ENCODE data around the gene ATXN7L1. TPM values are rescaled to one million over a fixed set of nuclear protein-coding genes. Genes with fewer than 3 reads are reported as not detected.

Gene ATXN7L1
- total and polyA plus RNA-seq, 2 of the 8 experiments (the other 6 are each of a cell fraction or from before 2014, with no cell fraction given), result 14.3 to 34.0 TPM

DNA sequence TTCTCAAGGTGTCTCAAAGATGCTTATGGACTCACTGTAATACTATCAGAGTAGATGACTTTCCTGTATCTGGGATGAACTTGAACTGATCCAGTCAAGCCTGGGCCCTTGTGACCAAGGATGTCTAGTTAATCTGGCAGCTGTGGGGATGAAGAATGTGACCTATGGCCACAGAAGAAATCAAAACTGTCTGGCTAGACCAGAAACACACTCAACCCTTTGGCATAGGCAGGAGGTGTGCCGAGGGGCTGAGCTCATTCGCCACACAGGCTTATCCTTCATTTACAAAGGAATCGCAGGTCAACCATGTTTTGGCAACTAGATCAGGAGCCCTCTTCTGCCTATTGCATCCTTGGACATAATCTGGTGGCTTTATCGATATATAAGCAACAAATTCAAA is 110.6 kb downstream of the ATXN7L1 start:
- Histone ChIP-seq H3K56ac (replicated peaks; ENCODE audit: insufficient read length, low read depth, low read length) (no peak overlapping the region), H2BK5ac (ENCODE audit: low read depth, low read length) (peak overlapping the region; percentile 36; the same call in 1 of the 2 replicates), H3K27ac (ENCODE audit: low read depth, low read length) (no peak overlapping the region), H2BK12ac (ENCODE audit: low read depth, low read length) (peak overlapping the region; percentile 0), H2AFZ (ENCODE audit: low read length) (no peak overlapping the region), H4K8ac (ENCODE audit: extremely low read depth, insufficient read depth, low read length) (no peak overlapping the region; the same call in 1 of the 2 replicates), H3K9ac (replicated peaks in 1 of 4; ENCODE audit: extremely low read depth in 1 of 4, low read depth in 3 of 4, low read length in 3 of 4) (no peak overlapping the region), H2BK120ac (replicated peaks; ENCODE audit: low read depth, low read length) (no peak overlapping the region), H2BK20ac (ENCODE audit: low read length) (0 out of 2 replicates have a peak overlapping the region, but pooled peaks have one; percentile 49), H4K5ac (ENCODE audit: insufficient read length, low read depth, low read length) (no peak overlapping the region), H3K4me2 (ENCODE audit: insufficient read depth in 1 of 2, low read depth in 2 of 2, low read length in 2 of 2) (no peak overlapping the region), H3K23me2 (ENCODE audit: low read depth, low read length) (no peaks in the 10 kb centered on the region), H3K36me3 (ENCODE audit: control insufficient read depth in 2 of 4, insufficient read depth in 4 of 4, low read length in 3 of 4) (no peaks in the 10 kb centered on the region; a peak in 1 of 8 replicates), H3K9me3 (ENCODE audit: insufficient read depth in 2 of 2, low read depth in 1 of 2, low read length in 1 of 2) (no peaks in the 10 kb centered on the region), H3K79me1 (ENCODE audit: low read depth, low read length) (no peaks in the 10 kb centered on the region), H3K27me3 (replicated peaks in 1 of 4; ENCODE audit: control insufficient read depth in 3 of 4, extremely low read depth in 1 of 4, insufficient read depth in 3 of 4, low read length in 3 of 4) (no peaks in the 10 kb centered on the region), H4K91ac (replicated peaks; ENCODE audit: insufficient read length, low read length) (no peak overlapping the region), H3K4me1 (replicated peaks in 1 of 4; ENCODE audit: control insufficient read depth in 3 of 4, insufficient read depth in 4 of 4, low read length in 3 of 4) (peaks cover 0 to 8% (median 3%) of the 10 kb centered on the region in 4 experiments; a peak in 4 of 7 replicates), H3K14ac (ENCODE audit: insufficient read length) (no peak overlapping the region), H4K20me1 (replicated peaks in 1 of 2; ENCODE audit: control insufficient read depth in 1 of 2, insufficient read depth in 2 of 2, low read length in 2 of 2) (no peaks in the 10 kb centered on the region), H3K4me3 (ENCODE audit: extremely low read depth in 1 of 4, insufficient read depth in 2 of 4, low read depth in 3 of 4, low read length in 4 of 4) (no peak overlapping the region), H3K4ac (replicated peaks; ENCODE audit: insufficient read length, low read depth, low read length) (peak overlapping the region; percentile 45), H3K79me2 (ENCODE audit: control insufficient read depth in 1 of 2, insufficient read depth in 2 of 2, low read length in 2 of 2) (no peaks in the 10 kb centered on the region), H3K23ac (ENCODE audit: insufficient read length) (no peak overlapping the region), H2AK5ac (ENCODE audit: low read depth, low read length) (no peak overlapping the region), H3K18ac (ENCODE audit: extremely low read depth, low read length) (no peak overlapping the region), H2BK15ac (ENCODE audit: low read length) (no peak overlapping the region)
- 86% methylated on average over 4 of the region's 4 CpGs; no CpG with 5 or more reads in 1 of the 2 experiments for WGBS, 2 experiments (ENCODE audit: extremely low coverage in 1 of 2, insufficient coverage in 1 of 2, insufficient read length in 1 of 2, insufficient replicate concordance in 2 of 2, low coverage in 1 of 2, low lambda C conversion rate in 2 of 2, missing lambda C conversion rate in 1 of 2)
- no peak for DNase-seq (ENCODE audit: low read depth in 1 of 2, low spot score in 2 of 2)
- ChIA-PET POLR2A (ENCODE audit: partially characterized antibody) (no interaction called here), CTCF (ENCODE audit: partially characterized antibody) (interaction anchor here (0.7 to 15.8 kb wide), 43 partner anchors 7 to 285 kb away, joined by 3 to 307 read pairs (median 6); partner anchors contain the start of gene ATXN7L1)
- FAIRE-seq, result no peak
- no peak for TF ChIP-seq JUN (IDR thresholded peaks at IDR 0.05; ENCODE audit: low read depth, low read length)
- no peak for TF ChIP-seq HDAC6 (IDR thresholded peaks at IDR 0.05; ENCODE audit: low read depth, low read length)
- no peak for TF ChIP-seq GTF2F1 (IDR thresholded peaks at IDR 0.05; ENCODE audit: borderline replicate concordance, low read depth, low read length)
- no peak for TF ChIP-seq POU5F1 (IDR thresholded peaks at IDR 0.05; ENCODE audit: low read depth, low read length)
- no peak for TF ChIP-seq RNF2 (IDR thresholded peaks at IDR 0.05; ENCODE audit: borderline replicate concordance, low read depth, low read length, missing control alignments, poor library complexity, severe bottlenecking)
- no peak for TF ChIP-seq TEAD4 (IDR thresholded peaks at IDR 0.05; ENCODE audit: low read depth, low read length)
- TF ChIP-seq CREB1 (IDR thresholded peaks at IDR 0.05), result no peak
- TF ChIP-seq EP300 (IDR thresholded peaks at IDR 0.05; ENCODE audit: borderline replicate concordance in 1 of 2, low read depth in 2 of 2, low read length in 2 of 2), result no peak
- TF ChIP-seq EZH2 (IDR thresholded peaks at IDR 0.05; ENCODE audit: low read depth, low read length, severe bottlenecking), result no peak
- TF ChIP-seq TAF7 (optimal IDR thresholded peaks at IDR 0.05; ENCODE audit: borderline replicate concordance, low read depth, low read length), result no peak
- no peak for TF ChIP-seq KDM4A (IDR thresholded peaks at IDR 0.05; ENCODE audit: low read depth, low read length, severe bottlenecking)
- TF ChIP-seq KDM1A (IDR thresholded peaks at IDR 0.05; ENCODE audit: borderline replicate concordance, low read length), result no peak
- TF ChIP-seq CBX8 (IDR thresholded peaks at IDR 0.05; ENCODE audit: borderline replicate concordance, low read depth, low read length), result no peak
- no peak for TF ChIP-seq RBBP5 (IDR thresholded peaks at IDR 0.05; ENCODE audit: borderline replicate concordance, low read depth, low read length)

Measured in H1 (cell line).